ENCODE data around the gene ZHX3.

- TF ChIP-seq CTCF (IDR thresholded peaks at IDR 0.05; ENCODE audit: insufficient read depth, low read length) (no peak), POLR2AphosphoS5 (IDR thresholded peaks at IDR 0.05; ENCODE audit: low read depth) (no peak)
Measured at GRCh38 chr20:41228858-41229257, 88.7 kb downstream of the ZHX3 start.
